ENCODE data around the gene SARNP. TPM values are rescaled to one million over a fixed set of nuclear protein-coding genes. Genes with fewer than 3 reads are reported as not detected.

Gene SARNP
- total and polyA plus RNA-seq, 9 of the 15 experiments (the other 6 are each of a cell fraction or from before 2014, with no cell fraction given), result 70.1 to 400 (median 198) TPM

- TF ChIP-seq, protein P1, sequence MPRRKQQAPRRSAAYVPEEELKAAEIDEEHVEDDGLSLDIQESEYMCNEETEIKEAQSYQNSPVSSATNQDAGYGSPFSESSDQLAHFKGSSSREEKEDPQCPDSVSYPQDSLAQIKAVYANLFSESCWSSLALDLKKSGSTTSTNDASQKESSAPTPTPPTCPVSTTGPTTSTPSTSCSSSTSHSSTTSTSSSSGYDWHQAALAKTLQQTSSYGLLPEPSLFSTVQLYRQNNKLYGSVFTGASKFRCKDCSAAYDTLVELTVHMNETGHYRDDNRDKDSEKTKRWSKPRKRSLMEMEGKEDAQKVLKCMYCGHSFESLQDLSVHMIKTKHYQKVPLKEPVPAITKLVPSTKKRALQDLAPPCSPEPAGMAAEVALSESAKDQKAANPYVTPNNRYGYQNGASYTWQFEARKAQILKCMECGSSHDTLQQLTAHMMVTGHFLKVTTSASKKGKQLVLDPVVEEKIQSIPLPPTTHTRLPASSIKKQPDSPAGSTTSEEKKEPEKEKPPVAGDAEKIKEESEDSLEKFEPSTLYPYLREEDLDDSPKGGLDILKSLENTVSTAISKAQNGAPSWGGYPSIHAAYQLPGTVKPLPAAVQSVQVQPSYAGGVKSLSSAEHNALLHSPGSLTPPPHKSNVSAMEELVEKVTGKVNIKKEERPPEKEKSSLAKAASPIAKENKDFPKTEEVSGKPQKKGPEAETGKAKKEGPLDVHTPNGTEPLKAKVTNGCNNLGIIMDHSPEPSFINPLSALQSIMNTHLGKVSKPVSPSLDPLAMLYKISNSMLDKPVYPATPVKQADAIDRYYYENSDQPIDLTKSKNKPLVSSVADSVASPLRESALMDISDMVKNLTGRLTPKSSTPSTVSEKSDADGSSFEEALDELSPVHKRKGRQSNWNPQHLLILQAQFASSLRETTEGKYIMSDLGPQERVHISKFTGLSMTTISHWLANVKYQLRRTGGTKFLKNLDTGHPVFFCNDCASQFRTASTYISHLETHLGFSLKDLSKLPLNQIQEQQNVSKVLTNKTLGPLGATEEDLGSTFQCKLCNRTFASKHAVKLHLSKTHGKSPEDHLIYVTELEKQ (CRISPR knock-in tag; IDR thresholded peaks at IDR 0.05), result no peak
- TF ChIP-seq BMI1 (IDR thresholded peaks at IDR 0.05; ENCODE audit: low read length) (peak; percentile 70; the same call in 1 of the 2 replicates), ZNF398 (CRISPR knock-in tag; IDR thresholded peaks at IDR 0.05) (no peak), RFX1 (IDR thresholded peaks at IDR 0.05) (peak; percentile 95), MYC (IDR thresholded peaks at IDR 0.05; ENCODE audit: low read depth, low read length) (no peak), MYC (CRISPR knock-in tag; IDR thresholded peaks at IDR 0.05; ENCODE audit: borderline replicate concordance, low read depth) (no peak), NFATC3 (IDR thresholded peaks at IDR 0.05) (no peak), SNRNP70 (optimal IDR thresholded peaks at IDR 0.05; ENCODE audit: low read depth, low read length) (no peak), PPARD (CRISPR knock-in tag; IDR thresholded peaks at IDR 0.05) (no peak), ZNF175 (CRISPR knock-in tag; IDR thresholded peaks at IDR 0.05; ENCODE audit: low read depth) (no peak), RBM34 (IDR thresholded peaks at IDR 0.05; ENCODE audit: borderline replicate concordance, insufficient read depth, low read length) (no peak), ZNF316 (IDR thresholded peaks at IDR 0.05) (peak; percentile 98), SRSF9 (IDR thresholded peaks at IDR 0.05; ENCODE audit: borderline replicate concordance, low read depth, low read length) (no peak), POLR2B (IDR thresholded peaks at IDR 0.05; ENCODE audit: low read depth, partially characterized antibody) (no peak), RAD21 (CRISPR knock-in tag; conservative IDR thresholded peaks at IDR 0.05 in 1 of 2, IDR thresholded peaks at IDR 0.05 in 1 of 2) (peak; percentile 94)
- TF ChIP-seq, protein P2, sequence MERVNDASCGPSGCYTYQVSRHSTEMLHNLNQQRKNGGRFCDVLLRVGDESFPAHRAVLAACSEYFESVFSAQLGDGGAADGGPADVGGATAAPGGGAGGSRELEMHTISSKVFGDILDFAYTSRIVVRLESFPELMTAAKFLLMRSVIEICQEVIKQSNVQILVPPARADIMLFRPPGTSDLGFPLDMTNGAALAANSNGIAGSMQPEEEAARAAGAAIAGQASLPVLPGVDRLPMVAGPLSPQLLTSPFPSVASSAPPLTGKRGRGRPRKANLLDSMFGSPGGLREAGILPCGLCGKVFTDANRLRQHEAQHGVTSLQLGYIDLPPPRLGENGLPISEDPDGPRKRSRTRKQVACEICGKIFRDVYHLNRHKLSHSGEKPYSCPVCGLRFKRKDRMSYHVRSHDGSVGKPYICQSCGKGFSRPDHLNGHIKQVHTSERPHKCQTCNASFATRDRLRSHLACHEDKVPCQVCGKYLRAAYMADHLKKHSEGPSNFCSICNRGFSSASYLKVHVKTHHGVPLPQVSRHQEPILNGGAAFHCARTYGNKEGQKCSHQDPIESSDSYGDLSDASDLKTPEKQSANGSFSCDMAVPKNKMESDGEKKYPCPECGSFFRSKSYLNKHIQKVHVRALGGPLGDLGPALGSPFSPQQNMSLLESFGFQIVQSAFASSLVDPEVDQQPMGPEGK (CRISPR knock-in tag; IDR thresholded peaks at IDR 0.05; ENCODE audit: borderline replicate concordance), result no peak
- TF ChIP-seq, protein P3, sequence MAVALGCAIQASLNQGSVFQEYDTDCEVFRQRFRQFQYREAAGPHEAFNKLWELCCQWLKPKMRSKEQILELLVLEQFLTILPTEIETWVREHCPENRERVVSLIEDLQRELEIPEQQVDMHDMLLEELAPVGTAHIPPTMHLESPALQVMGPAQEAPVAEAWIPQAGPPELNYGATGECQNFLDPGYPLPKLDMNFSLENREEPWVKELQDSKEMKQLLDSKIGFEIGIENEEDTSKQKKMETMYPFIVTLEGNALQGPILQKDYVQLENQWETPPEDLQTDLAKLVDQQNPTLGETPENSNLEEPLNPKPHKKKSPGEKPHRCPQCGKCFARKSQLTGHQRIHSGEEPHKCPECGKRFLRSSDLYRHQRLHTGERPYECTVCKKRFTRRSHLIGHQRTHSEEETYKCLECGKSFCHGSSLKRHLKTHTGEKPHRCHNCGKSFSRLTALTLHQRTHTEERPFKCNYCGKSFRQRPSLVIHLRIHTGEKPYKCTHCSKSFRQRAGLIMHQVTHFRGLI (CRISPR knock-in tag; IDR thresholded peaks at IDR 0.05), result no peak
Measured at GRCh38 chr12:55738123-55739024, 79.2 kb downstream of the SARNP start (continued).

Data from K562 (cell line).